BJ (cell line): ENCODE measurements around the gene ARPP21. TPM values are rescaled to one million over a fixed set of nuclear protein-coding genes. Genes with fewer than 3 reads are reported as not detected.

Experiments used
- CTCF ChIA-PET: fragments of 350-600 bp; formaldehyde crosslinking; extraction: SDS; loops from one replicate; lab custom pipeline; 2021; ENCODE audit warnings: antibody characterized with exemption, inconsistent platforms; lab: Yijun Ruan, JAX
- POLR2A ChIA-PET: fragments of 300-600 bp; sonication (Branson Sonifier 250); formaldehyde crosslinking; extraction: SDS; loops from one replicate; lab custom pipeline; 2021; ENCODE audit warnings: antibody characterized with exemption; lab: Charles Lee
- DNase-seq: peaks from one replicate; pipeline ENCODE4 v3.0.0-alpha.2; 2011; ENCODE audit warnings: low read depth
- H3K27me3 ChIP-seq: 2 replicates; pipeline ENCODE4 v1.6.0; 2011; ENCODE audit warnings: low read length; ENCODE audit not compliant: control insufficient read depth, insufficient read depth
- H3K36me3 ChIP-seq: 2 replicates; pipeline ENCODE4 v1.5.1; 2011; ENCODE audit warnings: low read length; ENCODE audit not compliant: control insufficient read depth, insufficient read depth
- H3K4me3 ChIP-seq: 2 replicates; pipeline ENCODE4 v1.5.1; 2011; ENCODE audit warnings: low read depth, mild to moderate bottlenecking, control low read depth, low read length
- polyA plus RNA-seq: library from polyadenylated mRNA; depleted of rRNA; stranded (reverse); fragments of >200 nt; gene quantifications from 2 replicates; pipeline ENCODE4 v1.2.3, GENCODE V29; 2011
- TF ChIP-seq, protein P1 (sequence below): IDR thresholded peaks from 2 replicates; pipeline ENCODE4 v1.5.1; 2011; ENCODE audit warnings: low read depth, mild to moderate bottlenecking, control low read depth, inconsistent platforms, low read length, moderate library complexity; ENCODE audit not compliant: insufficient read depth

Gene ARPP21
- polyA plus RNA-seq, 1 experiment: not detected

DNA sequence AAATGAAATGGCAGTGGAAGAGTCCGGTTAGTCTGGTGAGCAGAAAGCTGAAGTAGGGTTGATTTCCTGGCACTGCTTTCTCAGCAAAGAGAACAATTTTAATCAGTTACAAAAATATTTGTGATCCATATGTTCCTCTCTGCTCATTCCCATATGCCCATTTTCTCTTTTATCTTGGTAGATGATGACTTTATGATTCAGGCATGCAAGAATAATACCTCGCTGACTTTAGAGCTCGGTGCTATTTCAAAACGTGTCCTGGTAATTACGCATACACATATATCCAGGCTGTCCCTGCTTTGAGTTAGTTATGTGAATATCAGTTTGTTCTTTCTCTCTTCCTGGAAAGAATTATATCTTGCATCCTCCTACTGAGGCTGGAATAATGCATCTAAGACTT is 38.5 kb downstream of the ARPP21 start:
- Histone ChIP-seq H3K36me3 (no peaks in the 10 kb centered on the region), H3K4me3 (no peak overlapping the region), H3K27me3 (no peaks in the 10 kb centered on the region)
- CTCF ChIA-PET: no interaction called here
- POLR2A ChIA-PET: no interaction called here
- no peak for DNase-seq
- TF ChIP-seq, protein P1, sequence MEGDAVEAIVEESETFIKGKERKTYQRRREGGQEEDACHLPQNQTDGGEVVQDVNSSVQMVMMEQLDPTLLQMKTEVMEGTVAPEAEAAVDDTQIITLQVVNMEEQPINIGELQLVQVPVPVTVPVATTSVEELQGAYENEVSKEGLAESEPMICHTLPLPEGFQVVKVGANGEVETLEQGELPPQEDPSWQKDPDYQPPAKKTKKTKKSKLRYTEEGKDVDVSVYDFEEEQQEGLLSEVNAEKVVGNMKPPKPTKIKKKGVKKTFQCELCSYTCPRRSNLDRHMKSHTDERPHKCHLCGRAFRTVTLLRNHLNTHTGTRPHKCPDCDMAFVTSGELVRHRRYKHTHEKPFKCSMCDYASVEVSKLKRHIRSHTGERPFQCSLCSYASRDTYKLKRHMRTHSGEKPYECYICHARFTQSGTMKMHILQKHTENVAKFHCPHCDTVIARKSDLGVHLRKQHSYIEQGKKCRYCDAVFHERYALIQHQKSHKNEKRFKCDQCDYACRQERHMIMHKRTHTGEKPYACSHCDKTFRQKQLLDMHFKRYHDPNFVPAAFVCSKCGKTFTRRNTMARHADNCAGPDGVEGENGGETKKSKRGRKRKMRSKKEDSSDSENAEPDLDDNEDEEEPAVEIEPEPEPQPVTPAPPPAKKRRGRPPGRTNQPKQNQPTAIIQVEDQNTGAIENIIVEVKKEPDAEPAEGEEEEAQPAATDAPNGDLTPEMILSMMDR: no peak

DNA sequence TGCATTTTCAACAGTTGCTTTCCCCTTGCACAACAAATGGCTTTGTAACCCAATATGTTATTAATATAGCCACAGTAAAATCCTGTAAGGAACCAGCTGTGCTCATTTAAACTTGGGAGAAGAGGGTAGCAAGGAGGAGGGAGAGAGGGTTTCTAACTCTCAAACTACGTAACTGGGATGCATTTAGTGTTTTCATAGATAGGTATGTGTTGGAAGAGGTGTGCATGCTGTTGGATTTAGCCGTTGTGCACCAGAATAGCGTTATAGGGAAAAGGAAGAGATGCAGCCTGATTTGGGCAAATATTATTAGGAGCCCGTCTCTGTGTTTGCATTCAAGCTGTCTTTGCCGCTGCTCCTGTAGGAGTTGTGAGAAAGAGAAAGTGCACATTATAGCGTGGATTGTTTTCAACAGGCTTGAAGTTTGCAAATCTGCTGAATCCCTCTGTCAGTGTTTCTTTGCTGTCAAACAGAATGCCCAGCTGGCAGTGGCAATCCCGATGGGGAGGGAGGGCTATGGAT is 39.4 kb downstream of the ARPP21 start:
- Histone ChIP-seq H3K4me3 (no peak overlapping the region), H3K36me3 (no peaks in the 10 kb centered on the region), H3K27me3 (no peaks in the 10 kb centered on the region)
- TF ChIP-seq, protein P1: no peak
- POLR2A ChIA-PET: no interaction called here
- DNase-seq: no peak
- CTCF ChIA-PET: no interaction called here

DNA sequence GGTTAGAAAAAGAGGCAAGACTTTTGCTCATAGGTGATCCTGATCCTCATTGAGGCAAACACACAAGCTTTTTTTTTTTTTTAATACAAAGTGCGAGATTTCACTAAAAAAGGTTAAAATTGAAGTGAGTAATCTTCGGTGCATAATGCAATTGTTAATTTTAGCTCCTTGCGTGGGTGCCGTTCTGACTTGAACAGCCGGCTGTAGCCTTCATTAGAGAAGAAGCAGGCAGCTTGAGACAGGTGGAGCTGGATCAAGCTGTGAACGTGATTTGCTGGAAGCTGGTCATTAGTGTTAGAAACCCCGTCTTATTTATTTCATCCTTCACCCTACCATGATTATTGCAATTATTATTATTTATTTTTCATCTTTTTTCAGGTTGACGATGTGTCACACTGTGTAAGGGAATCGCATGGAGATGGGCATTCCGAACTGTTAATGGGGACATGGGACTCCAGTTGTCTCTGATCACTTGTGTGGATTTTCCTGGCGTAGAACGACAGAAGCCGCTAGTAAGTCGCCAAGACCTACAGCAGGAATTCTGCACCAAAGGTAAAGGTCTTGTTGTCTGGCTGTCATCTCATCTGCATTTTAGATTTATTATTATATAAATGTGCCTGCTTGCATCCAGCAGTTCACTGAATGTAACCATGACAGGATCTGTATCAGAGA is 40.2 kb downstream of the ARPP21 start:
- DNase-seq: no peak
- ChIA-PET POLR2A (no interaction called here), CTCF (no interaction called here)
- Histone ChIP-seq H3K36me3 (no peaks in the 10 kb centered on the region), H3K27me3 (no peaks in the 10 kb centered on the region), H3K4me3 (no peak overlapping the region)
- TF ChIP-seq, protein P1: no peak

DNA sequence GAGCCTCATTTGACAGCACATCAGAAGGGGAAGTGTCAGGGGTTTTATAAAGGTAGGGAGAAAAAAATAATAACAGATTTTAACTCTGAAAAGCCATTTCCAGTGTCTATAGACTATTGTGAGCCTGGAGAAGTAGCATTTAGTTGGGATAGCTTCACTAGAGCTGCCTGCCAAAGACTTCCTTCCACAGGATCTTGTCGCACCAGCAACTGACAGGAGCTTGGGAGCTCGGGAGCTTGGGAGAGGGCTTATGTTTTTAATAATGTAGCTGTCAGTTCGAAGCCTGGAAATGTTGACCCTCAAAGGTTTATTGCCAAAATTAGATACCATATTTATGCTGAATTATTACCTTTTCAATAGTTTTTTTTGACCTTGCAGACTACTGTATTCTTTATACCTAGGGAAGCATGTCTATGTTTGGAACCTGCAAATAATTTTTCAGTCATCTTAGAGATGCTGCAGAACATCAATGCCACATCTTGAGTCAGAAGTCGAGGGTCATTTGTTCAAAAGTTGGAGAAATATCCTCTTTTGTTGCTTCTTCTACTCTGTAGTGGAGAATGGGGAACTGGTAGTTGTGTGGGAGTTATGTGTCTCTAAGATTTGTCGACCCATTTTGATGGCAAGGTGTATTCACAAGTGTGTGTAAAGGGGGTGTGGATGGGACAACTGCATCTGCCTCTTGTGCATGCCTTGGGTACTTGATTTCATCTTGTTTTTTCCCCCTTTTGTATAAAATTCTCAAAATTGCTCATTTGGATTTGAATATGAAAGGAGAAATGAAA is 41.7 kb downstream of the ARPP21 start:
- ChIA-PET CTCF (interaction anchor here (0.7 kb wide), 1 partner anchor 16 kb away, joined by 3 read pairs; no protein-coding TSS in a partner anchor), POLR2A (no interaction called here)
- DNase-seq: no peak

DNA sequence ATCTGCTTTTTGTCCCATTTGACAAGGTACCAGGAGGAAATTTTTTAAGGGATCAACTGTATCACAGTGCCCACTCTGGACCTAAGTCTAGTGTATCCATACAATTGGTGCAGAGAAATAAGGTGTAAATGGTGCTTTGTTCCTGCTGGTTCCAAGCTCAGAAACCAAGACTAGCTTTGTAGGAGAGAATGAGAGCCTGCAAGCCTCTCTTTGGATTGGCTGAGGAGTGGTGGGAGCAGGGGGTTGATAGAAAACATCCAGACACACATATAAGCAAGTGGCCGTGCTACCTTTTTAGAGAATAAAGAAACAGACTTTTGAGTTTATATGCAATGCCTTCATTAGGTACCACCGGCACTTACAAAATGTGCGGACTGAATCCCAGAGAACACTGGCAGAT is 45.8 kb downstream of the ARPP21 start:
- no peaks in the 10 kb centered on the region for H3K36me3 ChIP-seq
- no peaks in the 10 kb centered on the region for H3K27me3 ChIP-seq
- no peak for DNase-seq
- CTCF ChIA-PET: no interaction called here
- no peak overlapping the region for H3K4me3 ChIP-seq
- TF ChIP-seq, protein P1: no peak
- POLR2A ChIA-PET: no interaction called here

More for the DNA sequence above, 41.7 kb downstream of the ARPP21 start:
- Histone ChIP-seq H3K4me3 (no peak overlapping the region), H3K27me3 (no peaks in the 10 kb centered on the region), H3K36me3 (no peaks in the 10 kb centered on the region)
- TF ChIP-seq, protein P1: no peak
